ENCODE data around the gene HLTF.
A peak's percentile ranks its signal among the peaks of the same experiment; 100 is the strongest.

The HLTF gene, protein sequence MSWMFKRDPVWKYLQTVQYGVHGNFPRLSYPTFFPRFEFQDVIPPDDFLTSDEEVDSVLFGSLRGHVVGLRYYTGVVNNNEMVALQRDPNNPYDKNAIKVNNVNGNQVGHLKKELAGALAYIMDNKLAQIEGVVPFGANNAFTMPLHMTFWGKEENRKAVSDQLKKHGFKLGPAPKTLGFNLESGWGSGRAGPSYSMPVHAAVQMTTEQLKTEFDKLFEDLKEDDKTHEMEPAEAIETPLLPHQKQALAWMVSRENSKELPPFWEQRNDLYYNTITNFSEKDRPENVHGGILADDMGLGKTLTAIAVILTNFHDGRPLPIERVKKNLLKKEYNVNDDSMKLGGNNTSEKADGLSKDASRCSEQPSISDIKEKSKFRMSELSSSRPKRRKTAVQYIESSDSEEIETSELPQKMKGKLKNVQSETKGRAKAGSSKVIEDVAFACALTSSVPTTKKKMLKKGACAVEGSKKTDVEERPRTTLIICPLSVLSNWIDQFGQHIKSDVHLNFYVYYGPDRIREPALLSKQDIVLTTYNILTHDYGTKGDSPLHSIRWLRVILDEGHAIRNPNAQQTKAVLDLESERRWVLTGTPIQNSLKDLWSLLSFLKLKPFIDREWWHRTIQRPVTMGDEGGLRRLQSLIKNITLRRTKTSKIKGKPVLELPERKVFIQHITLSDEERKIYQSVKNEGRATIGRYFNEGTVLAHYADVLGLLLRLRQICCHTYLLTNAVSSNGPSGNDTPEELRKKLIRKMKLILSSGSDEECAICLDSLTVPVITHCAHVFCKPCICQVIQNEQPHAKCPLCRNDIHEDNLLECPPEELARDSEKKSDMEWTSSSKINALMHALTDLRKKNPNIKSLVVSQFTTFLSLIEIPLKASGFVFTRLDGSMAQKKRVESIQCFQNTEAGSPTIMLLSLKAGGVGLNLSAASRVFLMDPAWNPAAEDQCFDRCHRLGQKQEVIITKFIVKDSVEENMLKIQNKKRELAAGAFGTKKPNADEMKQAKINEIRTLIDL

GRCh38 chr3:149086232-149086988 lies at the start of gene HLTF:
Gene HLTF, minus strand, starts transcription at chr3:149086533. Its CDS starts 197 bp downstream, at chr3:149086336.
- H3K36me3 ChIP-seq (ENCODE audit: control insufficient read depth in 2 of 2, insufficient read depth in 1 of 2, low read length in 2 of 2) = peaks cover 19% of the 10 kb centered on the region in 2 experiments
- H3K4me1 ChIP-seq (ENCODE audit: control insufficient read depth, insufficient read depth, low read length) = no peaks in the 10 kb centered on the region
- H3K4me3 ChIP-seq (ENCODE audit: low read depth, low read length) = peak within 1 kb of the TSS; percentile 90
- peak within 1 kb of the TSS; percentile 69 for H3K27ac ChIP-seq (ENCODE audit: extremely low read depth, low read depth, low read length)
- ChIA-PET POLR2A (no interaction called here), CTCF (interaction anchor here (0.5 to 0.6 kb wide), 2 partner anchors 28 to 362 kb away, joined by 3 to 5 read pairs; no protein-coding TSS in a partner anchor)
- H3K9me3 ChIP-seq (ENCODE audit: control insufficient read depth, insufficient read depth, low read depth, low read length) = no peaks in the 10 kb centered on the region
- TF ChIP-seq ZBTB26 (tag by site-specific recombination; optimal IDR thresholded peaks at IDR 0.05) = peak; percentile 61
- no peak for TF ChIP-seq FEZF1 (tag by site-specific recombination; IDR thresholded peaks at IDR 0.05)
- TF ChIP-seq, protein P1, sequence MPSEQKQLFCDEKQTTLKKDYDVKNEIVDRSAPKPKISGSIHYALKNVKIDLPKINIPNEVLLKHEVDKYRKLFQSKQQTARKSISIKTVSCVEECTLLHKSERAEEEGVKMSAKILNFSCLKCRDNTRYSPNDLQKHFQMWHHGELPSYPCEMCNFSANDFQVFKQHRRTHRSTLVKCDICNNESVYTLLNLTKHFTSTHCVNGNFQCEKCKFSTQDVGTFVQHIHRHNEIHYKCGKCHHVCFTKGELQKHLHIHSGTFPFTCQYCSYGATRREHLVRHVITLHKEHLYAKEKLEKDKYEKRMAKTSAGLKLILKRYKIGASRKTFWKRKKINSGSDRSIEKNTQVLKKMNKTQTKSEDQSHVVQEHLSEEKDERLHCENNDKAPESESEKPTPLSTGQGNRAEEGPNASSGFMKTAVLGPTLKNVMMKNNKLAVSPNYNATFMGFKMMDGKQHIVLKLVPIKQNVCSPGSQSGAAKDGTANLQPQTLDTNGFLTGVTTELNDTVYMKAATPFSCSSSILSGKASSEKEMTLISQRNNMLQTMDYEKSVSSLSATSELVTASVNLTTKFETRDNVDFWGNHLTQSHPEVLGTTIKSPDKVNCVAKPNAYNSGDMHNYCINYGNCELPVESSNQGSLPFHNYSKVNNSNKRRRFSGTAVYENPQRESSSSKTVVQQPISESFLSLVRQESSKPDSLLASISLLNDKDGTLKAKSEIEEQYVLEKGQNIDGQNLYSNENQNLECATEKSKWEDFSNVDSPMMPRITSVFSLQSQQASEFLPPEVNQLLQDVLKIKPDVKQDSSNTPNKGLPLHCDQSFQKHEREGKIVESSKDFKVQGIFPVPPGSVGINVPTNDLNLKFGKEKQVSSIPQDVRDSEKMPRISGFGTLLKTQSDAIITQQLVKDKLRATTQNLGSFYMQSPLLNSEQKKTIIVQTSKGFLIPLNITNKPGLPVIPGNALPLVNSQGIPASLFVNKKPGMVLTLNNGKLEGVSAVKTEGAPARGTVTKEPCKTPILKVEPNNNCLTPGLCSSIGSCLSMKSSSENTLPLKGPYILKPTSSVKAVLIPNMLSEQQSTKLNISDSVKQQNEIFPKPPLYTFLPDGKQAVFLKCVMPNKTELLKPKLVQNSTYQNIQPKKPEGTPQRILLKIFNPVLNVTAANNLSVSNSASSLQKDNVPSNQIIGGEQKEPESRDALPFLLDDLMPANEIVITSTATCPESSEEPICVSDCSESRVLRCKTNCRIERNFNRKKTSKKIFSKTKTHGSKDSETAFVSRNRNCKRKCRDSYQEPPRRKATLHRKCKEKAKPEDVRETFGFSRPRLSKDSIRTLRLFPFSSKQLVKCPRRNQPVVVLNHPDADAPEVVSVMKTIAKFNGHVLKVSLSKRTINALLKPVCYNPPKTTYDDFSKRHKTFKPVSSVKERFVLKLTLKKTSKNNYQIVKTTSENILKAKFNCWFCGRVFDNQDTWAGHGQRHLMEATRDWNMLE (tag by site-specific recombination; conservative IDR thresholded peaks at IDR 0.05; ENCODE audit: low read depth) = peak; percentile 63
- no peak for TF ChIP-seq ZNF221 (tag by site-specific recombination; IDR thresholded peaks at IDR 0.05; ENCODE audit: borderline replicate concordance)
- peak; percentile 67 for TF ChIP-seq KLF16 (tag by site-specific recombination; IDR thresholded peaks at IDR 0.05)
- TF ChIP-seq, protein P2, sequence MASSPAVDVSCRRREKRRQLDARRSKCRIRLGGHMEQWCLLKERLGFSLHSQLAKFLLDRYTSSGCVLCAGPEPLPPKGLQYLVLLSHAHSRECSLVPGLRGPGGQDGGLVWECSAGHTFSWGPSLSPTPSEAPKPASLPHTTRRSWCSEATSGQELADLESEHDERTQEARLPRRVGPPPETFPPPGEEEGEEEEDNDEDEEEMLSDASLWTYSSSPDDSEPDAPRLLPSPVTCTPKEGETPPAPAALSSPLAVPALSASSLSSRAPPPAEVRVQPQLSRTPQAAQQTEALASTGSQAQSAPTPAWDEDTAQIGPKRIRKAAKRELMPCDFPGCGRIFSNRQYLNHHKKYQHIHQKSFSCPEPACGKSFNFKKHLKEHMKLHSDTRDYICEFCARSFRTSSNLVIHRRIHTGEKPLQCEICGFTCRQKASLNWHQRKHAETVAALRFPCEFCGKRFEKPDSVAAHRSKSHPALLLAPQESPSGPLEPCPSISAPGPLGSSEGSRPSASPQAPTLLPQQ (tag by site-specific recombination; IDR thresholded peaks at IDR 0.05) = peak; percentile 68
- TF ChIP-seq ZSCAN30 (tag by site-specific recombination; IDR thresholded peaks at IDR 0.05) = peak; percentile 96
- TF ChIP-seq ZNF629 (tag by site-specific recombination; IDR thresholded peaks at IDR 0.05) = no peak
- peak; percentile 93 for TF ChIP-seq SP2 (tag by site-specific recombination; IDR thresholded peaks at IDR 0.05)
- TF ChIP-seq ZNF624 (tag by site-specific recombination; IDR thresholded peaks at IDR 0.05) = no peak
- TF ChIP-seq, protein P3, sequence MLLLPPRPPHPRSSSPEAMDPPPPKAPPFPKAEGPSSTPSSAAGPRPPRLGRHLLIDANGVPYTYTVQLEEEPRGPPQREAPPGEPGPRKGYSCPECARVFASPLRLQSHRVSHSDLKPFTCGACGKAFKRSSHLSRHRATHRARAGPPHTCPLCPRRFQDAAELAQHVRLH (tag by site-specific recombination; IDR thresholded peaks at IDR 0.05) = peak; percentile 87
- peak; percentile 18; the same call in 1 of the 2 replicates for TF ChIP-seq ZNF394 (tag by site-specific recombination; IDR thresholded peaks at IDR 0.05; ENCODE audit: borderline replicate concordance)
- TF ChIP-seq ZBTB20 (tag by site-specific recombination; IDR thresholded peaks at IDR 0.05) = 0 out of 2 replicates have a peak, but pooled peaks have one; percentile 43
- TF ChIP-seq ZNF660 (tag by site-specific recombination; IDR thresholded peaks at IDR 0.05) = 0 out of 2 replicates have a peak, but pooled peaks have one; percentile 13
- TF ChIP-seq EGR2 (tag by site-specific recombination; IDR thresholded peaks at IDR 0.05; ENCODE audit: low read depth) = peak; percentile 54
- TF ChIP-seq GLIS2 (tag by site-specific recombination; IDR thresholded peaks at IDR 0.05) = peak; percentile 97
- no peak for TF ChIP-seq ZFP41 (tag by site-specific recombination; IDR thresholded peaks at IDR 0.05; ENCODE audit: borderline replicate concordance)
- peak; percentile 67 for TF ChIP-seq ZNF24 (tag by site-specific recombination; IDR thresholded peaks at IDR 0.05)
- no peak for TF ChIP-seq ZNF426 (tag by site-specific recombination; IDR thresholded peaks at IDR 0.05)
- TF ChIP-seq ZNF324 (tag by site-specific recombination; IDR thresholded peaks at IDR 0.05) = peak; percentile 53; the same call in 1 of the 2 replicates
- 0 out of 2 replicates have a peak, but pooled peaks have one; percentile 14 for TF ChIP-seq KLF7 (tag by site-specific recombination; IDR thresholded peaks at IDR 0.05; ENCODE audit: borderline replicate concordance)
- TF ChIP-seq KLF1 (tag by site-specific recombination; IDR thresholded peaks at IDR 0.05) = peak; percentile 48; the same call in 1 of the 2 replicates
- TF ChIP-seq GLIS1 (tag by site-specific recombination; IDR thresholded peaks at IDR 0.05) = peak; percentile 92
- TF ChIP-seq KLF8 (tag by site-specific recombination; IDR thresholded peaks at IDR 0.05) = peak; percentile 81; the same call in 1 of the 2 replicates
- TF ChIP-seq ZNF335 (tag by site-specific recombination; conservative IDR thresholded peaks at IDR 0.05) = peak; percentile 97
- peak; percentile 26 for TF ChIP-seq ZBTB8A (tag by site-specific recombination; IDR thresholded peaks at IDR 0.05)
